HEK293T (cell line): Measurements from ENCODE around the gene MAP4K4.

Experiments used
- ARNT ChIP-seq: fragments of 450-650 bp; IDR thresholded peaks from 2 replicates; pipeline ENCODE4 v1.6.1; 2017; ENCODE audit warnings: mild to moderate bottlenecking
- CTBP1 ChIP-seq: fragments of 450-650 bp; IDR thresholded peaks from 2 replicates; pipeline ENCODE4 v1.6.1; 2016; ENCODE audit warnings: borderline replicate concordance
- ELF4 ChIP-seq: fragments of 450-650 bp; IDR thresholded peaks from 2 replicates; pipeline ENCODE4 v1.6.1; 2017; ENCODE audit warnings: antibody characterized with exemption
- FOXA1 ChIP-seq: fragments of 450-650 bp; IDR thresholded peaks from 2 replicates; pipeline ENCODE4 v1.6.1; 2016; ENCODE audit warnings: mild to moderate bottlenecking
- FOXM1 ChIP-seq: fragments of 450-650 bp; IDR thresholded peaks from 2 replicates; pipeline ENCODE4 v1.6.1; 2017; ENCODE audit warnings: mild to moderate bottlenecking, borderline replicate concordance
- HDGF ChIP-seq: fragments of 450-650 bp; IDR thresholded peaks from 2 replicates; pipeline ENCODE4 v1.6.1; 2017; ENCODE audit warnings: antibody characterized with exemption, borderline replicate concordance
- LEF1 ChIP-seq: fragments of 450-650 bp; IDR thresholded peaks from 2 replicates; pipeline ENCODE4 v1.6.1; 2017; ENCODE audit warnings: mild to moderate bottlenecking, borderline replicate concordance
- SP1 ChIP-seq: fragments of 450-650 bp; IDR thresholded peaks from 2 replicates; pipeline ENCODE4 v1.6.1; 2017

GRCh38 chr2:101850450-101850849 is 152.9 kb downstream of the MAP4K4 start:
- TF ChIP-seq HDGF, result no peak
- TF ChIP-seq SP1, result no peak
- TF ChIP-seq FOXM1, result no peak
- TF ChIP-seq FOXA1, result no peak
- no peak for TF ChIP-seq ARNT
- no peak for TF ChIP-seq ELF4
- no peak for TF ChIP-seq CTBP1
- no peak for TF ChIP-seq LEF1
